Activated CD4-positive, CD25-positive, alpha-beta regulatory T cell treated with anti-CD3 and anti-CD28 coated beads, Interleukin-2, amount 50 U/mL, for 16 hours (primary cell): ENCODE results near the gene SCAI.
A peak's percentile ranks its signal among the peaks of the same experiment; 100 is the strongest.
"Not testable (repeated sequence)": the region's sequence is repeated elsewhere in the genome, so short reads cannot be mapped to it uniquely, and the experiment has no call there.

Experiments used
- DNase-seq: peaks from one replicate; pipeline ENCODE4 v3.0.0-alpha.2; 2020; ENCODE audit warnings: low read depth, low spot score

SCAI gene

DNA sequence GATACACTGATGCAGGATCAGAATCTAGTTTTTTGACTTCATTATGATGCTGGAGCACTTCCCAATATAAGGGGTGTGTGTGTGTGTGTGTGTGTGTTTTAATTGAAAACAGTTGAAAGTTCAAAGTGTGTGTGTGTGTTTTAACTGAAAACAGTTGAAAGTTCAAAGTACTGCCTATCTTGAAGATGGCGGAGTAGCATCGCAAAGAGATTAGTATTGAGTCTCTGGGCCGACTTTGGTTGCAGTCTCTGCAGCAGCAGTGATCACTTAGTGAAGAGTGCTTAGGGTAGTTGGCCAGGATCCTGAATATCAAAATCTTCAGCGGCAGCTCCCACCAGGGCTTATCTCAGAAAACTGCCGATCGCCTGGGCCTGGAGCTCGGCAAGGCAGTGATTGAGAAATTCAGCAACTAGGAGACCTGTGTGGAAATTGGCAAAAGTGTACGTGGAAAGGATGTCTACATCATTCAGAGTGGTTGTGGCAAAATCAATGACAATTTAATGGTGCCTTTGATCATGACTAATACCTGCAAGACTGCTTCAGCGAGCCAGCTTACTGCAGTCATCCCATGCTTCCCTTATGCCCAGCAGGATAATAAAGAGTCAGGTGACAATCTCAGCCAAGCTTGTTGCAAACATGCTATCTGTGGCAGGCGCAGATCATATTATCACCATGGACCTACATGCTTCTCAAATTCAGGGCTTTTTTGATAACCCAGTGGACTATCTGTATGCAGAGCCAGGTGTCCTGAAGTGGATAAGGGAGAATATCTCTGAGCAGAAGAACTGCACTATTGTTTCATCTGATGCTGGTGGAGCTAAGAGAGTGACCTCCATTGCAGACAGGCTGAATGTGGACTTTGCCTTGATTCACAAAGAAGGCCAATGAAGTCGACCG, 7.3 kb upstream of the SCAI start:
- no peak for DNase-seq

DNA sequence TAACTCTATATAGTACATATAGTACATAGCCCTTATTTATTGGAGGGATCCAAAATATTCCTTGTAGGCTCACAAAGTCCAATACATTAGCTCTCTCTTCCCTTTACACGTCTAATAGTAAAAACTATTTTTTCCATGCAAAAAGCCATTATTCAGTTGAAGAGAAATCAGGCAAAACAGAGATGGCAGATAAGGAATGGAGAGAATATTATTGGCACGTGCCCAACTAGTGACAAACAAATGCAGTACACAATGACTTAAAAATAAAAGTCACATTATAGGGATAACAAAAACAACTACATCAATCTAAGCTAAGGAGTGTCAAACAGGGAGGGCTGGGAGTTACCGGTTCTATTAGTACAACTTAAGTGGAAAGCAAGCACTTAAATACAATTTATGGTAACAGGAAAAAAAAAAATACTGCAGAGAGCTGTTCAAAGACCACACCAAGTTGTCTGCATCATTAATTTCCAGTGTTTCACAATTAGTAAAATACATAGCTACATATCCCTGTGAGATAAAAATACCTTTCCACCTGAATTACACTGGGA, 4.1 kb upstream of the SCAI start:
- no peak for DNase-seq

DNA sequence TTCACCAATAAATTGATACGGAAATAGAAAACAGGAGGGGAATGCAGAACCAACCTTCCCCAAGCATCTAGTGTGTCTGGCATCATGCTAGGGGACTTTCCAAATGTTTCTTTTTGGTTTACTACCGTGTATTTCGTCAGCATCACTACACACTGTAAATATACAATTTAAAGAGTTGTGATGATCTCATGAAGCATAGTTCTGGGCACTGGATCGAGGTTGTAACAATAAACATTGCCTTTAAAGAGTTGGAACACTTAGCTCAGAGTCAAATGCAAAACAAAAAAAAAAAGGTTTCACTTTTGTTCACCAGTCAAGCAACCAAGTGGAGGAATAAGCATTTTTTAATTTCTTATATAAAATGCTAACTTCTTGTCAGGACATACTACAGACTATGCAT, 2.9 kb upstream of the SCAI start:
- no peak for DNase-seq

DNA sequence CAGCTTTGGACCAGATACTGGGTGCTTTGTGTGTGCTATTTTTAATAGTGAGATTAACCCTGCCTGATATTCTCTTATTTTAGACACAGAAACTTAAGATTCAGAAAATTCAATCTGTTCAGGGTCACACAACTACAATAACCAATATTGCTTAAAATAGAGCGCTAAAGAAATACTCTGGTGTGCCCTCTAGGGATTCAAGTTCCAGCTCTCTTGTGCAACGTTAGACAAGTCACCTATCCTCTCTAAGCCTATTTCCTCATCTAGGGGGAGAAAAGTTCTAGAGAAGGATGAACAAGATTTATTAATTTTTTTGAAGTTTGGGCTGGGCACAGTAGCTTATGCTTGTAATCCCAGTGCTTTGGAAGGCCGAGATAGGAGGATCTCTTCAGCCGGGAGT, 2.1 kb upstream of the SCAI start:
- DNase-seq, result no peak

- peak; percentile 1 for DNase-seq
Observed at GRCh38 chr9:125142560-125143376, 560 bp downstream of the SCAI start.

DNA sequence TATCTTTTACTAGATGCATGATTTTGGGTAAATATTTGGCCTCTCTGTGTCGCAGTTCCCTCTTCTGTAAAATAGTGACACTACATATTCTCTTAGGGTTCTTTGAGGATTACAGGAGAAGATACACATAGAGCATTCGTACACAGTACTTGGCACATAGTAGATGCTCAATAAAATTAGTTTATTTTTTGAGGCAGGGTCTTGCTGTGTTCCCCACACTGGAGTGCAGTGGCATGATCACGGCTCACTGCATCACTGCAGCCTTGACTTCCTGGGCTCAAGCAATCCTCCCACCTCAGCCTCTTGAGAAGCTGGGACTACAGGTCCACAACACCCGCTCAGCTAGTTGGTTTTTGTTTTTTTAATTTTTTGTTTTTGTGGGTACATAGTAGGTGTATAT, 1.6 kb downstream of the SCAI start:
- no peak for DNase-seq

- DNase-seq, result no peak
Observed at GRCh38 chr9:125141251-125141650, 2.1 kb downstream of the SCAI start.

DNA sequence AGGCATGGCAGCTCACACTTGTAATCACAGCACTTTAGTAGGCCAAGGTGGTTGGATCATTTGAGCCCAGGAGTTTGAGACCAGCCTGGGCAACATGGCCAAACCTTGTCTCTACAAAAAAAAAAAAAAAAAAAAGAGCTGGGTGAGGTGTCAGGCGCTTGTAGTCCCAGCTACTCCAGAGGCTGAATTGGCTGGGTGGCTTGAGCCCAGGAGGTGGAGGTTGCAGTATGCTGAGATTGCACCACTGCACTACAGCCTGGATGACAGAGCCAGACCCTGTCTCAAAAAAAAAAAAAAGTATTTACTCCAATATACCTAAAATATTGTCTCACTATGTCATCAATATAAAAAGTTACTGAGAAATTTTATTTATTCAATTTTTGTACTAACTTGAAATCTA, 2.8 kb downstream of the SCAI start:
- DNase-seq, result no peak

- no peak for DNase-seq
Observed at GRCh38 chr9:125137200-125137599, 6.1 kb downstream of the SCAI start.

- no peak for DNase-seq
Observed at GRCh38 chr9:125134976-125135375, 8.4 kb downstream of the SCAI start.

GRCh38 chr9:125133403-125134329, 9.7 kb downstream of the SCAI start:
- DNase-seq, result no peak

GRCh38 chr9:125131778-125132177, 11.6 kb downstream of the SCAI start:
- DNase-seq, result no peak

DNA sequence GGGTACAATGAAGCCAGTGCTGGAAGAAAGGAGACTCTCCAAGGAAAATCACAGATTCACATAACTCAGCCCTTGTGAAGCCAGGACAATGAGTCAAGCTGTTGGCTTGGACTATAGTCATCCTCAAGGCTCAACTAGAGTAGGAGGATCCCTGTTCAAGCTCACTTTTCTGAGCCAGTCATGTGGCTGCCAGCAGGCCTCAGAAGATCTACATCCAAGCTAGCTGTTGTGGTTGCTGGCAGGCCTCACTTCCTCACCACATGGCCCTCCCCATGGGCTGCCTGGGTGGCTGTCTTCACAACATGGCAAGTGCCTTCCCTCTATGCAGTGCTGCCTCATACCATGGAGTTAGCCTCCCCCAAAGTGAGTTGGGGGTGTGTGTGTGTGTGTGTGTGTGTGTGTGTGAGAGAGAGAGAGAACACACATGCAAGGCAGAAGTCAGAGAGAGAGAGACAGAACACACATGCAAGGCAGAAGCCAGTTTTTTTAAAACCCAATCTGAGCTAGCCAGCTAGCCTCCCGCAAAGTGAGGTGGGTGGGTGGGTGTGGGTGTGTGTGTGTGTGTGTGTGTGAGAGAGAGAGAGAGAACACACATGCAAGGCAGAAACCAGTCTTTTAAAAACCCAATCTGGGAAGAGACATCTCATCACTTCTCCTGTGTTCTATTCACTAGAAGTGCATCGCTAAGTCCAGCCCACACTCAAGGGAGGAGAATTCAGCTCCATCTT, 17.1 kb downstream of the SCAI start:
- DNase-seq, result peak; percentile 50

DNA sequence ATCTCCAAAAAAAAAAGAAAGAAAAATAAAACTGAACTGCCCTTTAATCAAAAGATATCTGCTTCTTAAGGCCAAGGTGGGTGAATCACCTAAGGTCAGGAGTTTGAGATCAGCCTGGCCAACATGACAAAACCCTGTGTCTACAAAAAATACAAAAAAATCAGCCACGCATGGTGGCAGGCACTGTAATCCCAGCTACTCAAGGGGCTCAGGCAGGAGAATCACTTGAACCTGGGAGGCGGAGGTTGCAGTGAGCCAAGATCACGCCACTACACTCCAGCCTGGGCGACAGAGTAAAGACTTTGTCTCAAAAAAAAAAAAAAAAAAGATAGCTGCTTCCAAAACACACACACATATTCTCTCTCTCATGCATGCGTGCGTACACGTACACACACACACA, 17.8 kb downstream of the SCAI start:
- no peak for DNase-seq

- no peak for DNase-seq
Observed at GRCh38 chr9:125121146-125121545, 22.2 kb downstream of the SCAI start.

DNA sequence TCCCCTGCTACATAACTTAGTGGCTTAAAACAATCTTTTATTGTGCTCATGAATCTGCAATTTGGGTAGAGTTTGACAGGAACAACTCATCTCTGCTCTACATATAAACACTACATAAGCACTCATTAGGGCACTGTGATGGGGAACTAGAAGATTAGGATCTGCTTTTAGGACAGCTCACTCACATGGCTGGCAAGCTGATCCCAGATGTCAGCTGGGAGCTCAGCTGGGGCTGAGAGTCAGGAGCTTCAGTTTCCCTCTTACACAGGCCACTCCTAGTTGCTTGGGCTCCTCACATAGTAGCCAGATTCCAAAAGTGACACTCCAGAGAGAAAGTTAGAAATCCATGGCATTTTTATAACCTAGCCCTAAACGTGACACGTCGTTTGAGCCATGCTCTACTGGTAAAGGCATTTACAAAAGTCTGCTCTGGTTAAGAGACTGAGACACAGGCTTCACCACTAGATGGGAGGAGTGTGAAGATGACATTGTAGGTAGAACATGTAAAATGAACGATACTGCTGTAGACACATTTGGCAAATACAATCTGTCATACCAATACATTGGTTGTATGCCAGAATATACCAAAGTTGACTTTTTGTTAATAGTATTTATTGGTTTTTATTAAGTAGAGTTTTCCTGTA, 23.6 kb downstream of the SCAI start:
- no peak for DNase-seq

- DNase-seq, result not testable (repeated sequence)
Observed at GRCh38 chr9:125118696-125119095, 24.6 kb downstream of the SCAI start.

DNA sequence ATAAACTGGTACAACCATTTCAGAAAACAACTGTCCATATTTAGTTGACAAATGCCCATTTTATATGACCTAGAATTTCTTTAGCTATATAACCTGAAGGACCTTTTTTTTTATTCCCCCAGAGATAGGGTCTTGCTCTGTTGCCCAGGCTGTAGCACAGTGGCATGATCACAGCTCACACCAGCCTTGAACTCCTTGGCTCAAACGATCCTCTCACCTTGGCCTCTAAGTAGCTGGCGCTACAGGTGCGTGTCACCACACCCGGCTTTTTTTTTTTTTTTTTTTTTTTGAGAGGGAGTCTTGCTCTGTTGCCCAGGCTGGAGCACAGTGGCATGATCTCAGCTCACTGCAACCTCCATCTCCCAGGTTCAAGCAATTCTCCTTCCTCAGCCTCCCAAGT, 28.8 kb downstream of the SCAI start:
- not testable (repeated sequence) for DNase-seq

- no peak for DNase-seq
Observed at GRCh38 chr9:125110464-125110863, 32.9 kb downstream of the SCAI start.

- not testable (repeated sequence) for DNase-seq
Observed at GRCh38 chr9:125108541-125108940, 34.8 kb downstream of the SCAI start.
